Activated T-helper 1 cell treated with Interleukin-2 at 50 U/mL for 16 hours (primary cell): ENCODE measurements around the gene PLEKHA1.

Experiments used
- DNase-seq: peaks from one replicate; pipeline ENCODE4 v3.0.0-alpha.2; 2020; ENCODE audit warnings: low read depth

The PLEKHA1 gene

GRCh38 chr10:122480146-122480833 lies 105.8 kb downstream of the PLEKHA1 start:
- DNase-seq = no peak

GRCh38 chr10:122481296-122482056 lies 107.0 kb downstream of the PLEKHA1 start:
- no peak for DNase-seq
